ENCODE data around the gene THSD7A. TPM values are rescaled to one million over a fixed set of nuclear protein-coding genes. Genes with fewer than 3 reads are reported as not detected.

THSD7A gene
- total RNA-seq, 1 experiment from 2014 or later, result 0.64 TPM

DNA sequence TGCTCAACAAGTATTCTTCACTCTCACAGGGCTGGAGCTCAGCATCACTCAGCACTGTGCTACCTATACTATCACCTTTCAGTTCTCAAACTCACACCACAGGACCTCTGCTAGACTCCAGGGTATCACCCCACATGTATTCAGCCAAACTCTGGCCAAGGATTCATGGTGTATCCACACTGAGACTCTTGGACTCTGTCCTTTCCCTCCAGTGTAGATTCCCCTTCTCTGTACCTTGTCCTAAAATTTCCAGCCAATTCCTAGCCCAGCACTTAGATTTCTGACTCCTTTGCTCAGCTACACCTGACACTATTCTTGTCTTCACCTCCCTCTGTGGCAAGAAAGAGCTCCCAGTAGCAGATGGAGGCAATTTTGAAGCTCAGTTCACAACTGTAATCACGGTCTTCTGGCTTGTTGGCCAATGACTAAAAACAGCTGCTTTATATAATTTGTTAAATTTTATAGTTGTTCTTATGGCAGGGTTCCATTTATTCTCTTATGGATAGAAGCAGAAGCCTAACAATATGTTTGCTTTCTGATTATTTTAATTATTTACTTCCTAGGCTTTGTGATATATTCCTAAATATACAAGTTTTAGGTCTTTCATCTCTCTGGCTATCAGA lies 258.8 kb downstream of the THSD7A start:
- no peaks in the 10 kb centered on the region for H3K36me3 ChIP-seq (ENCODE audit: insufficient read depth, low read length, poor library complexity, severe bottlenecking)
- no peak for DNase-seq (ENCODE audit: low spot score)
- CTCF ChIA-PET, result no interaction called here
- intact Hi-C loops (cut with micrococcal nuclease; ENCODE audit: unreplicated experiment), result no loop called here
- no peak for TF ChIP-seq EZH2 (IDR thresholded peaks at IDR 0.05; ENCODE audit: borderline replicate concordance, low read depth, low read length, poor library complexity, severe bottlenecking)
- TF ChIP-seq, protein P1, sequence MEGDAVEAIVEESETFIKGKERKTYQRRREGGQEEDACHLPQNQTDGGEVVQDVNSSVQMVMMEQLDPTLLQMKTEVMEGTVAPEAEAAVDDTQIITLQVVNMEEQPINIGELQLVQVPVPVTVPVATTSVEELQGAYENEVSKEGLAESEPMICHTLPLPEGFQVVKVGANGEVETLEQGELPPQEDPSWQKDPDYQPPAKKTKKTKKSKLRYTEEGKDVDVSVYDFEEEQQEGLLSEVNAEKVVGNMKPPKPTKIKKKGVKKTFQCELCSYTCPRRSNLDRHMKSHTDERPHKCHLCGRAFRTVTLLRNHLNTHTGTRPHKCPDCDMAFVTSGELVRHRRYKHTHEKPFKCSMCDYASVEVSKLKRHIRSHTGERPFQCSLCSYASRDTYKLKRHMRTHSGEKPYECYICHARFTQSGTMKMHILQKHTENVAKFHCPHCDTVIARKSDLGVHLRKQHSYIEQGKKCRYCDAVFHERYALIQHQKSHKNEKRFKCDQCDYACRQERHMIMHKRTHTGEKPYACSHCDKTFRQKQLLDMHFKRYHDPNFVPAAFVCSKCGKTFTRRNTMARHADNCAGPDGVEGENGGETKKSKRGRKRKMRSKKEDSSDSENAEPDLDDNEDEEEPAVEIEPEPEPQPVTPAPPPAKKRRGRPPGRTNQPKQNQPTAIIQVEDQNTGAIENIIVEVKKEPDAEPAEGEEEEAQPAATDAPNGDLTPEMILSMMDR (conservative IDR thresholded peaks at IDR 0.05; ENCODE audit: low read depth, low read length), result no peak
- no peak overlapping the region for H3K27ac ChIP-seq (ENCODE audit: low read depth, low read length, poor library complexity, severe bottlenecking)
- H3K4me1 ChIP-seq (ENCODE audit: insufficient read depth, low read length, poor library complexity, severe bottlenecking), result peaks cover 8% of the 10 kb centered on the region
- no TSS peak for BruUV-seq (replicated peaks)
- no peaks in the 10 kb centered on the region for H3K9me3 ChIP-seq (ENCODE audit: low read depth, low read length, poor library complexity, severe bottlenecking)
- H3K27me3 ChIP-seq (replicated peaks; ENCODE audit: insufficient read depth, low read depth, low read length, poor library complexity), result no peaks in the 10 kb centered on the region
- POLR2A ChIA-PET (ENCODE audit: low non-redundant PET), result no interaction called here
- no peak overlapping the region for H3K4me3 ChIP-seq (ENCODE audit: low read depth, low read length, poor library complexity, severe bottlenecking)

DNA sequence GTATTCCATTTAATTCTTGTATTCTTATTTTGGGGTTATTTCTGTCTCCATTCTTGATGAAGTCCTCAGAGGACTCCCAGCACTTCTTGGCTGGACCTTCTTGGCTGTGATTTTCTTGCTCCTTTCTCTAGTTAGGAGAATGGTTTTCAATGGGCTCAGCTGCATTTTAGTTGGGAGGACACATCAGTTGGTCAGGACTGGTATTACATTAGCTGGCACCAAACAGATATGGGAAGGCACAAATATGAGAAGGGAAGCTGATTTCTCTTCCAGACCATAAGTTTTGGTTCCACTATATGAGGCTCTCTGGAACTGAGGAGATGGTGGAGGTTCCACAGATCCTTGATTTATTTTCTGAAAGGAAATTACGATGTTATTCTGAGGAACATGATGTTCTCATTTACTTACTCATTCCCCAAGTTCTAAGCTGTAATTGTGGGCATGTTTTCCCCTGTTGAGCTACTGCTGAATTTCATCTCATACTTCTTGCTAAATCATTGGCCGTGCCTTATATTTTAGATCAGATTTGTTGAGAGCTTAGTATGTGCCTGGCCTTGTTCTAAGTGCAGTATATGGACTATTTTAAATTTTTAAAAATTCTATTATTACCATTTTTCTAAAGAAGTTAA lies 261.0 kb downstream of the THSD7A start:
- Histone ChIP-seq H3K27me3 (replicated peaks; ENCODE audit: insufficient read depth, low read depth, low read length, poor library complexity) (no peaks in the 10 kb centered on the region), H3K4me1 (ENCODE audit: insufficient read depth, low read length, poor library complexity, severe bottlenecking) (no peaks in the 10 kb centered on the region), H3K27ac (ENCODE audit: low read depth, low read length, poor library complexity, severe bottlenecking) (no peak overlapping the region), H3K4me3 (ENCODE audit: low read depth, low read length, poor library complexity, severe bottlenecking) (no peak overlapping the region), H3K36me3 (ENCODE audit: insufficient read depth, low read length, poor library complexity, severe bottlenecking) (no peaks in the 10 kb centered on the region), H3K9me3 (ENCODE audit: low read depth, low read length, poor library complexity, severe bottlenecking) (no peaks in the 10 kb centered on the region)
- POLR2A ChIA-PET (ENCODE audit: low non-redundant PET), result no interaction called here
- CTCF ChIA-PET, result no interaction called here
- TF ChIP-seq, protein P1 (conservative IDR thresholded peaks at IDR 0.05; ENCODE audit: low read depth, low read length), result no peak
- TF ChIP-seq EZH2 (IDR thresholded peaks at IDR 0.05; ENCODE audit: borderline replicate concordance, low read depth, low read length, poor library complexity, severe bottlenecking), result no peak
- no TSS peak for BruUV-seq (replicated peaks)
- intact Hi-C loops (cut with micrococcal nuclease; ENCODE audit: unreplicated experiment), result no loop called here
- DNase-seq (ENCODE audit: low spot score), result no peak

DNA sequence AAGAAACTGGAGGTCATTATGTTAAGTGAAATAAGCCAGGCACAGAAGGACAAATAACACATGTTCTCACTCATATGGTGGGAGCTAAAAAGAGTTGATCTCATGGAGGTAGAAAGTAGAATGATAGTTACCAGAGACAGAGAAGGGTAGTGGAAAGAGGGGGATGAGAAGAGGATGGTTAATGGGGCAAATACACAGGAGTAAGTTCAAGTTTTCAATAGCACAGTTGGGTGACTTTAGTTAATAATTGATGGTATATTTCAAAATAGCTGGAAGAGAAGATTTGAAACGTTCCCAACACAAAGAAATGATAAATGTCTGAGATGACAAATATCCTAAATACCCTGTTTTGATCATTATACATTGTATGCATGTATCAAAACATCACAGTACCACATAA lies 261.8 kb downstream of the THSD7A start:
- ChIA-PET POLR2A (ENCODE audit: low non-redundant PET) (no interaction called here), CTCF (no interaction called here)
- Histone ChIP-seq H3K27me3 (replicated peaks; ENCODE audit: insufficient read depth, low read depth, low read length, poor library complexity) (no peaks in the 10 kb centered on the region), H3K4me1 (ENCODE audit: insufficient read depth, low read length, poor library complexity, severe bottlenecking) (no peaks in the 10 kb centered on the region), H3K27ac (ENCODE audit: low read depth, low read length, poor library complexity, severe bottlenecking) (no peak overlapping the region), H3K36me3 (ENCODE audit: insufficient read depth, low read length, poor library complexity, severe bottlenecking) (no peaks in the 10 kb centered on the region), H3K9me3 (ENCODE audit: low read depth, low read length, poor library complexity, severe bottlenecking) (no peaks in the 10 kb centered on the region), H3K4me3 (ENCODE audit: low read depth, low read length, poor library complexity, severe bottlenecking) (no peak overlapping the region)
- no peak for DNase-seq (ENCODE audit: low spot score)
- intact Hi-C loops (cut with micrococcal nuclease; ENCODE audit: unreplicated experiment), result no loop called here
- no TSS peak for BruUV-seq (replicated peaks)
- TF ChIP-seq, protein P1 (conservative IDR thresholded peaks at IDR 0.05; ENCODE audit: low read depth, low read length), result no peak
- TF ChIP-seq EZH2 (IDR thresholded peaks at IDR 0.05; ENCODE audit: borderline replicate concordance, low read depth, low read length, poor library complexity, severe bottlenecking), result no peak
